Neural cell (in vitro differentiated cells): ENCODE measurements around the gene PHF21B. TPM values are rescaled to one million over a fixed set of nuclear protein-coding genes. Genes with fewer than 3 reads are reported as not detected.

Experiments
- H2AFZ ChIP-seq: fragments of 200-600, 300-800 bp; sonication (generic), shearing (Covaris generic); 2 replicates; pipeline ENCODE4 v1.6.0; 2014; ENCODE audit warnings: low read depth, mild to moderate bottlenecking, antibody characterized with exemption, low read length, moderate library complexity
- H3F3A ChIP-seq: fragments of 200-600 bp; shearing (Covaris generic); 2 replicates; pipeline ENCODE4 v1.6.1; 2016; ENCODE audit warnings: mild to moderate bottlenecking, moderate library complexity, mixed read lengths, antibody characterized with exemption, low read length; ENCODE audit not compliant: insufficient read depth, poor library complexity, severe bottlenecking
- H3K27ac ChIP-seq: fragments of 200-600, 300-800 bp; sonication (generic), shearing (Covaris generic); 2 replicates; pipeline ENCODE4 v1.5.1; 2014; ENCODE audit warnings: mild to moderate bottlenecking, low read length, moderate library complexity
- H3K27me3 ChIP-seq: fragments of 300-800, 200-600 bp; sonication (generic), shearing (Covaris generic); 2 replicates; pipeline ENCODE4 v1.6.0; 2014; ENCODE audit warnings: mild to moderate bottlenecking, low read depth, low read length, moderate library complexity; ENCODE audit not compliant: insufficient read depth
- H3K36me3 ChIP-seq: fragments of 300-800, 200-600 bp; sonication (generic), shearing (Covaris generic); 2 replicates; pipeline ENCODE4 v1.5.1; 2014; ENCODE audit warnings: mild to moderate bottlenecking, antibody characterized with exemption, low read length, moderate library complexity; ENCODE audit not compliant: insufficient read depth
- H3K4me2 ChIP-seq: fragments of 300-800, 200-600 bp; sonication (generic), shearing (Covaris generic); 2 replicates; pipeline ENCODE4 v1.6.0; 2014; ENCODE audit warnings: mild to moderate bottlenecking, low read length
- H3K4me3 ChIP-seq: fragments of 300-800, 200-600 bp; sonication (generic), shearing (Covaris generic); 2 replicates; pipeline ENCODE4 v1.5.1; 2014; ENCODE audit warnings: mild to moderate bottlenecking, low read length, moderate library complexity
- H3K79me2 ChIP-seq: fragments of 200-600 bp; shearing (Covaris generic); replicated peaks from 2 replicates; pipeline ENCODE4 v1.6.0; 2014; ENCODE audit warnings: mild to moderate bottlenecking, low read length, moderate library complexity; ENCODE audit not compliant: insufficient read depth
- H3K9ac ChIP-seq: fragments of 300-800, 200-600 bp; sonication (generic), shearing (Covaris generic); 2 replicates; pipeline ENCODE4 v1.6.1; 2016; ENCODE audit warnings: mild to moderate bottlenecking, low read length, mixed read lengths
- H3K9me2 ChIP-seq: fragments of 200-600 bp; shearing (Covaris generic); 2 replicates; pipeline ENCODE4 v1.6.1; 2016; ENCODE audit warnings: mild to moderate bottlenecking, low read length, mixed read lengths; ENCODE audit not compliant: insufficient read depth
- H3K9me3 ChIP-seq: fragments of 200-600, 300-800 bp; sonication (generic), shearing (Covaris generic); 2 replicates; pipeline ENCODE4 v1.6.1; 2016; ENCODE audit warnings: mild to moderate bottlenecking, mixed run types, low read length, moderate library complexity, mixed read lengths
- H4K20me1 ChIP-seq: fragments of 200-600 bp; shearing (Covaris generic); 2 replicates; pipeline ENCODE4 v1.6.1; 2016; ENCODE audit warnings: mild to moderate bottlenecking, mixed run types; ENCODE audit not compliant: insufficient read depth
- EP300 ChIP-seq: fragments of 450-650 bp; conservative IDR thresholded peaks from 2 replicates; pipeline ENCODE4 v1.6.1; 2014; ENCODE audit warnings: antibody characterized with exemption, mild to moderate bottlenecking, moderate library complexity; ENCODE audit not compliant: poor library complexity, severe bottlenecking
- EZH2 ChIP-seq: fragments of 200-600, 300-800 bp; shearing (Covaris generic), sonication (generic); IDR thresholded peaks from 2 replicates; pipeline ENCODE4 v1.6.1; 2014; ENCODE audit warnings: antibody characterized with exemption, low read length, borderline replicate concordance, mild to moderate bottlenecking; ENCODE audit not compliant: insufficient read depth, poor library complexity, severe bottlenecking
- MXI1 ChIP-seq: fragments of 450-650 bp; conservative IDR thresholded peaks from 2 replicates; pipeline ENCODE4 v1.6.1; 2014; ENCODE audit warnings: antibody characterized with exemption, mild to moderate bottlenecking; ENCODE audit not compliant: poor library complexity, severe bottlenecking
- POLR2AphosphoS5 ChIP-seq: IDR thresholded peaks from 2 replicates; pipeline ENCODE4 v1.6.1; 2012
- RAD21 ChIP-seq: fragments of 450-650 bp; conservative IDR thresholded peaks from 2 replicates; pipeline ENCODE4 v1.6.1; 2014; ENCODE audit warnings: antibody characterized with exemption, mild to moderate bottlenecking, moderate library complexity
- REST ChIP-seq: IDR thresholded peaks from 2 replicates; pipeline ENCODE4 v1.6.1; 2012; ENCODE audit warnings: borderline replicate concordance
- SMC3 ChIP-seq: fragments of 450-650 bp; conservative IDR thresholded peaks from 2 replicates; pipeline ENCODE4 v1.6.1; 2014; ENCODE audit warnings: antibody characterized with exemption, mild to moderate bottlenecking, moderate library complexity; ENCODE audit not compliant: poor library complexity
- TAF1 ChIP-seq: IDR thresholded peaks from 2 replicates; pipeline ENCODE4 v1.6.1; 2012; ENCODE audit warnings: low read depth
- polyA plus RNA-seq: library from polyadenylated mRNA; depleted of rRNA; stranded (reverse); fragments of >200 nt; gene quantifications from 2 replicates; pipeline ENCODE4 v1.2.3, GENCODE V29; 2014
- TF ChIP-seq, protein P1 (sequence below): fragments of 450-650 bp; IDR thresholded peaks from 2 replicates; pipeline ENCODE4 v1.5.1; 2014; ENCODE audit warnings: antibody characterized with exemption, mild to moderate bottlenecking, moderate library complexity; ENCODE audit not compliant: poor library complexity, severe bottlenecking

Gene PHF21B
- polyA plus RNA-seq, 1 donor from 2014 or later, result 49.5 TPM

- no peak overlapping the region for H2AFZ ChIP-seq
- H3K4me3 ChIP-seq, result no peak overlapping the region
- H3K27me3 ChIP-seq, result no peaks in the 10 kb centered on the region
- no peak overlapping the region for H3K4me2 ChIP-seq
- H3K79me2 ChIP-seq, result no peaks in the 10 kb centered on the region
- H3K9me2 ChIP-seq, result no peaks in the 10 kb centered on the region
- no peak overlapping the region for H3K9ac ChIP-seq
- no peaks in the 10 kb centered on the region for H3K9me3 ChIP-seq
- no peaks in the 10 kb centered on the region for H3F3A ChIP-seq
- no peak for TF ChIP-seq REST
- TF ChIP-seq, protein P1, sequence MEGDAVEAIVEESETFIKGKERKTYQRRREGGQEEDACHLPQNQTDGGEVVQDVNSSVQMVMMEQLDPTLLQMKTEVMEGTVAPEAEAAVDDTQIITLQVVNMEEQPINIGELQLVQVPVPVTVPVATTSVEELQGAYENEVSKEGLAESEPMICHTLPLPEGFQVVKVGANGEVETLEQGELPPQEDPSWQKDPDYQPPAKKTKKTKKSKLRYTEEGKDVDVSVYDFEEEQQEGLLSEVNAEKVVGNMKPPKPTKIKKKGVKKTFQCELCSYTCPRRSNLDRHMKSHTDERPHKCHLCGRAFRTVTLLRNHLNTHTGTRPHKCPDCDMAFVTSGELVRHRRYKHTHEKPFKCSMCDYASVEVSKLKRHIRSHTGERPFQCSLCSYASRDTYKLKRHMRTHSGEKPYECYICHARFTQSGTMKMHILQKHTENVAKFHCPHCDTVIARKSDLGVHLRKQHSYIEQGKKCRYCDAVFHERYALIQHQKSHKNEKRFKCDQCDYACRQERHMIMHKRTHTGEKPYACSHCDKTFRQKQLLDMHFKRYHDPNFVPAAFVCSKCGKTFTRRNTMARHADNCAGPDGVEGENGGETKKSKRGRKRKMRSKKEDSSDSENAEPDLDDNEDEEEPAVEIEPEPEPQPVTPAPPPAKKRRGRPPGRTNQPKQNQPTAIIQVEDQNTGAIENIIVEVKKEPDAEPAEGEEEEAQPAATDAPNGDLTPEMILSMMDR, result no peak
- TF ChIP-seq EZH2, result no peak
- TF ChIP-seq POLR2AphosphoS5, result no peak
- no peak for TF ChIP-seq RAD21
- no peak for TF ChIP-seq TAF1
- TF ChIP-seq MXI1, result no peak
- no peak for TF ChIP-seq EP300
- no peak overlapping the region for H3K27ac ChIP-seq
- no peaks in the 10 kb centered on the region for H4K20me1 ChIP-seq
- H3K36me3 ChIP-seq, result no peaks in the 10 kb centered on the region
These were observed 167.4 kb downstream of the PHF21B start for GRCh38 chr22:44842417-44842816.

GRCh38 chr22:44840611-44841322 is 169.0 kb downstream of the PHF21B start:
- Histone ChIP-seq H3K36me3 (no peaks in the 10 kb centered on the region), H3F3A (no peaks in the 10 kb centered on the region), H3K4me3 (no peak overlapping the region), H4K20me1 (no peaks in the 10 kb centered on the region), H3K9me2 (no peaks in the 10 kb centered on the region), H3K27me3 (no peaks in the 10 kb centered on the region), H3K79me2 (no peaks in the 10 kb centered on the region), H3K9ac (no peak overlapping the region), H3K4me2 (no peak overlapping the region), H2AFZ (no peak overlapping the region), H3K27ac (no peak overlapping the region), H3K9me3 (no peaks in the 10 kb centered on the region)
- TF ChIP-seq EZH2 (no peak), POLR2AphosphoS5 (no peak), REST (no peak), SMC3 (no peak)
- TF ChIP-seq, protein P1, result no peak
